Endothelial cell of umbilical vein (primary cell): ENCODE measurements around the gene SH3TC2. TPM values are rescaled to one million over a fixed set of nuclear protein-coding genes. Genes with fewer than 3 reads are reported as not detected.
"Not testable (repeated sequence)": the region's sequence is repeated elsewhere in the genome, so short reads cannot be mapped to it uniquely, and the experiment has no call there.

ENCODE experiments used
- BruUV-seq: library from RNA; stranded (reverse); fragments of 400-500 nt; replicated peaks from 2 replicates; lab custom pipeline; 2021; lab: Mats Ljungman, UMichigan
- CTCF ChIA-PET: fragments of 300-600, 350-600 bp; sonication (Branson Sonifier 250); formaldehyde crosslinking; loops from one replicate; lab custom pipeline; 2021; ENCODE audit warnings: antibody characterized with exemption, inconsistent platforms; lab: Charles Lee
- POLR2A ChIA-PET: fragments of 300-600, 350-600 bp; sonication (Branson Sonifier 250); formaldehyde crosslinking; loops from one replicate; lab custom pipeline; 2021; ENCODE audit warnings: antibody characterized with exemption, inconsistent platforms; lab: Charles Lee
- DNase-seq: peaks from one replicate; pipeline ENCODE4 v3.0.0-alpha.2; 2011; ENCODE audit warnings: low read depth, low spot score
- FAIRE-seq: peaks from 2 replicates; lab custom pipeline; 2011; peaks lifted over from hg19 to GRCh38; lab: Jason Lieb, UNC
- H2AFZ ChIP-seq: 2 replicates; pipeline ENCODE4 v1.6.0; 2012; ENCODE audit warnings: low read depth, low read length, control low read depth, inconsistent platforms
- H3K27ac ChIP-seq: 2 replicates; pipeline ENCODE4 v1.5.1; 2011; ENCODE audit warnings: low read depth, mild to moderate bottlenecking, control low read depth, low read length, moderate library complexity; ENCODE audit not compliant: insufficient read depth
- H3K27me3 ChIP-seq, 2 experiments: 2 replicates each; pipeline versions ENCODE4 v1.6.0 to v1.6.1; 2011; ENCODE audit warnings: low read length in 2 of 2, mixed read lengths in 1 of 2; ENCODE audit not compliant: control insufficient read depth in 2 of 2, insufficient read depth in 2 of 2
- H3K36me3 ChIP-seq, 2 experiments: 2 replicates in 1 of 2; 3 replicates in 1 of 2; pipeline ENCODE4 v1.5.1; 2011; ENCODE audit warnings: low read length in 2 of 2, mild to moderate bottlenecking in 1 of 2, moderate library complexity in 1 of 2; ENCODE audit not compliant: control insufficient read depth in 2 of 2, insufficient read depth in 2 of 2; ENCODE audit errors: extremely low read depth in 1 of 2
- H3K4me1 ChIP-seq: 3 replicates; pipeline ENCODE4 v1.5.1; 2011; ENCODE audit warnings: mild to moderate bottlenecking, low read length; ENCODE audit not compliant: control insufficient read depth, insufficient read depth; ENCODE audit errors: extremely low read depth
- H3K4me2 ChIP-seq: 2 replicates; pipeline ENCODE4 v1.6.1; 2011; ENCODE audit warnings: low read length, control low read depth, mixed read lengths; ENCODE audit not compliant: insufficient read depth
- H3K4me3 ChIP-seq, 3 experiments: fragments of 200-600 bp in 1 of 3; sonication (generic), shearing (Covaris generic) in 1 of 3; replicated peaks in 1 of 3; 2 replicates each; pipeline ENCODE4 v1.5.1; 2011 to 2016; ENCODE audit warnings: control low read depth in 3 of 3, low read length in 3 of 3, mild to moderate bottlenecking in 2 of 3, inconsistent platforms in 1 of 3, low read depth in 1 of 3, moderate library complexity in 1 of 3; ENCODE audit not compliant: insufficient read depth in 1 of 3
- H3K79me2 ChIP-seq: 2 replicates; pipeline ENCODE4 v1.6.0; 2012; ENCODE audit warnings: low read length, inconsistent platforms; ENCODE audit not compliant: control insufficient read depth, insufficient read depth
- H3K9ac ChIP-seq: replicated peaks from 2 replicates; pipeline ENCODE3; 2011; ENCODE audit warnings: low read length, control low read depth; ENCODE audit not compliant: insufficient read depth; ENCODE audit errors: extremely low read depth
- H3K9me1 ChIP-seq: replicated peaks from 3 replicates; pipeline ENCODE4 v1.6.0; 2011; ENCODE audit warnings: mild to moderate bottlenecking, low read length; ENCODE audit not compliant: control insufficient read depth, insufficient read depth; ENCODE audit errors: extremely low read depth
- H3K9me3 ChIP-seq: replicated peaks from 2 replicates; pipeline ENCODE4 v1.5.1; 2012; ENCODE audit warnings: low read length, inconsistent platforms; ENCODE audit not compliant: control insufficient read depth, insufficient read depth
- H4K20me1 ChIP-seq: replicated peaks from 2 replicates; pipeline ENCODE3; 2011; ENCODE audit warnings: mild to moderate bottlenecking, low read length; ENCODE audit not compliant: control insufficient read depth, insufficient read depth; ENCODE audit errors: extremely low read depth
- CTCF ChIP-seq, 2 donors: IDR thresholded peaks; 1 replicate in 1 of 2; 2 replicates in 1 of 2; pipeline ENCODE4 v1.5.1; 2011; ENCODE audit warnings: low read length in 2 of 2, mild to moderate bottlenecking in 2 of 2, moderate library complexity in 2 of 2, control low read depth in 1 of 2, inconsistent platforms in 1 of 2, low read depth in 1 of 2; ENCODE audit not compliant: insufficient read depth in 1 of 2; ENCODE audit errors: extremely low read depth in 1 of 2
- EZH2 ChIP-seq: IDR thresholded peaks from 2 replicates; pipeline ENCODE4 v1.6.1; 2012; ENCODE audit warnings: borderline replicate concordance, low read depth, mild to moderate bottlenecking, moderate library complexity, low read length, inconsistent platforms; ENCODE audit not compliant: severe bottlenecking
- FOS ChIP-seq: IDR thresholded peaks from 2 replicates; pipeline ENCODE4 v1.6.1; 2011; ENCODE audit warnings: mild to moderate bottlenecking, low read length, moderate library complexity, borderline replicate concordance; ENCODE audit not compliant: insufficient read depth
- MYC ChIP-seq: IDR thresholded peaks from one replicate; pipeline ENCODE4 v1.6.1; 2011; ENCODE audit warnings: mild to moderate bottlenecking, low read depth, low read length
- POLR2A ChIP-seq: IDR thresholded peaks from 2 replicates; pipeline ENCODE4 v1.6.1; 2012; ENCODE audit warnings: low read depth, mild to moderate bottlenecking, control low read depth, low read length
- POLR2AphosphoS5 ChIP-seq: IDR thresholded peaks from 2 replicates; pipeline ENCODE4 v1.6.1; 2012; ENCODE audit warnings: low read depth, mild to moderate bottlenecking, control low read depth, low read length, moderate library complexity; ENCODE audit not compliant: insufficient read depth
- dilution Hi-C: fragments of 300-500 bp; cut with MboI; formaldehyde crosslinking; loops from one replicate; pipeline ENCODE4 v1.15.0; 2019; ENCODE audit warnings: low sequenced_read_pairs; ENCODE audit not compliant: extremely low pct_ligation_motif_present
- intact Hi-C: fragments of 100-400 bp; cut with micrococcal nuclease; formaldehyde crosslinking; loops from one replicate; pipeline ENCODE4 v1.10.0; 2022
- polyA plus RNA-seq, 4 experiments: library from polyadenylated mRNA; depleted of rRNA in 3 of 4; stranded (reverse) in 3 of 4; unstranded in 1 of 4; fragments of >200 nt; gene quantifications; 2 replicates each; pipeline versions ENCODE4 v1.2.1 to v1.2.3, GENCODE V29; 2011 to 2012; ENCODE audit warnings: missing spikeins in 1 of 4
- total RNA-seq: library from RNA; stranded (reverse); gene quantifications from 2 replicates; pipeline ENCODE4 v1.2.3, GENCODE V29; 2021

SH3TC2 gene
- total and polyA plus RNA-seq, 2 donors (not counting 3 experiments of a cell fraction or from before 2014, with no cell fraction given) = 0.91 to 4.3 TPM

GRCh38 chr5:149079883-149080282 lies 17.0 kb upstream of the SH3TC2 start:
- Histone ChIP-seq H3K36me3 (no peaks in the 10 kb centered on the region), H3K4me3 (no peak overlapping the region), H3K4me2 (no peak overlapping the region), H3K27me3 (no peaks in the 10 kb centered on the region), H3K4me1 (no peaks in the 10 kb centered on the region), H4K20me1 (no peaks in the 10 kb centered on the region), H3K27ac (no peak overlapping the region), H3K9me3 (no peaks in the 10 kb centered on the region), H3K9me1 (no peaks in the 10 kb centered on the region), H3K79me2 (no peaks in the 10 kb centered on the region), H3K9ac (no peak overlapping the region), H2AFZ (no peak overlapping the region)
- BruUV-seq = no TSS peak
- dilution Hi-C loops (no loop called here), intact Hi-C loops (no loop called here)
- no peak for FAIRE-seq
- DNase-seq = peak; percentile 37
- CTCF ChIA-PET = interaction anchor here (1.3 to 1.6 kb wide), 3 partner anchors 9 to 44 kb away, joined by 3 to 5 read pairs (median 4); no protein-coding TSS in a partner anchor
- TF ChIP-seq POLR2AphosphoS5 (no peak), EZH2 (no peak), FOS (no peak), MYC (no peak), POLR2A (no peak), CTCF (IDR thresholded peaks at IDR 0.05; ENCODE audit: extremely low read depth in 1 of 2, insufficient read depth in 1 of 2, low read depth in 1 of 2, low read length in 2 of 2) (no peak)
- POLR2A ChIA-PET = no interaction called here

- not testable (repeated sequence) for FAIRE-seq
- ChIA-PET POLR2A (interaction anchor here (0.6 kb wide), 1 partner anchor 1594 kb away, joined by 5 read pairs; no protein-coding TSS in a partner anchor), CTCF (interaction anchor here (1.0 to 1.8 kb wide), 2 partner anchors 41 to 341 kb away, joined by 3 to 7 read pairs; no protein-coding TSS in a partner anchor)
Measured at GRCh38 chr5:149074071-149074470, 11.2 kb upstream of the SH3TC2 start.

More at GRCh38 chr5:149074071-149074470, 11.2 kb upstream of the SH3TC2 start:
- H3K27me3 ChIP-seq, H4K20me1 ChIP-seq, H3K27ac ChIP-seq, intact Hi-C loops, H3K9ac ChIP-seq, H3K4me1 ChIP-seq, H3K9me3 ChIP-seq, H3K36me3 ChIP-seq, BruUV-seq, H3K4me2 ChIP-seq, DNase-seq, H2AFZ ChIP-seq, H3K79me2 ChIP-seq, dilution Hi-C loops, H3K4me3 ChIP-seq, H3K9me1 ChIP-seq: not testable (repeated sequence)
